Thyroid gland (tissue), 4 donors: ENCODE measurements around the gene XCL1.
"Not testable (repeated sequence)": the region's sequence is repeated elsewhere in the genome, so short reads cannot be mapped to it uniquely, and the experiment has no call there.

Experiments used
- POLR2A ChIP-seq, 2 donors: fragments of 450-650 bp; IDR thresholded peaks; one replicate each; pipeline ENCODE4 v1.6.1; 2017; ENCODE audit warnings: antibody characterized with exemption in 2 of 2, mild to moderate bottlenecking in 2 of 2, moderate library complexity in 1 of 2
- TF ChIP-seq, protein P1 (sequence below), 6 experiments: fragments of 200-600 bp in 3 of 6; fragments of 450-650 bp in 3 of 6; sonication (generic) in 3 of 6; IDR thresholded peaks; one replicate each; pipeline ENCODE4 v1.5.1; 2016 to 2019; ENCODE audit warnings: antibody characterized with exemption in 6 of 6, mild to moderate bottlenecking in 2 of 6, inconsistent platforms in 1 of 6, moderate library complexity in 1 of 6

DNA sequence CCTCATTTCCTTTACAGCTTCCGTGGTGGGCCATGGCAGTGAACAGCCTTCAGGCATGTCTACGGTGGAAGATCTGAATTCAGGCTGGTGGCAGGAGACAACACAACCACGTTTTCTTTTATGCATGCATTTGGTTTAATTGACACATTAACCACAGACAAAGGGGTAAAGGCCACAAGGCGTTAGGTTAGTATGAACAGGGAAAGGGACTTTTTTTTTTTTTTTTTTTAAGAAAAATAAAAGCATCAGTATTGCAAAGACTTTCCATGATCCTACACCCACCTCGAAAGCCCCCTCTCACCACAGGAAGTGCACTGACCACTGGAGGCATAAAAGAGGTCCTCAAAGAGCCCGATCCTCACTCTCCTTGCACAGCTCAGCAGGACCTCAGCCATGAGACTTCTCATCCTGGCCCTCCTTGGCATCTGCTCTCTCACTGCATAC, at the start of gene XCL1:
- TF ChIP-seq, protein P1, sequence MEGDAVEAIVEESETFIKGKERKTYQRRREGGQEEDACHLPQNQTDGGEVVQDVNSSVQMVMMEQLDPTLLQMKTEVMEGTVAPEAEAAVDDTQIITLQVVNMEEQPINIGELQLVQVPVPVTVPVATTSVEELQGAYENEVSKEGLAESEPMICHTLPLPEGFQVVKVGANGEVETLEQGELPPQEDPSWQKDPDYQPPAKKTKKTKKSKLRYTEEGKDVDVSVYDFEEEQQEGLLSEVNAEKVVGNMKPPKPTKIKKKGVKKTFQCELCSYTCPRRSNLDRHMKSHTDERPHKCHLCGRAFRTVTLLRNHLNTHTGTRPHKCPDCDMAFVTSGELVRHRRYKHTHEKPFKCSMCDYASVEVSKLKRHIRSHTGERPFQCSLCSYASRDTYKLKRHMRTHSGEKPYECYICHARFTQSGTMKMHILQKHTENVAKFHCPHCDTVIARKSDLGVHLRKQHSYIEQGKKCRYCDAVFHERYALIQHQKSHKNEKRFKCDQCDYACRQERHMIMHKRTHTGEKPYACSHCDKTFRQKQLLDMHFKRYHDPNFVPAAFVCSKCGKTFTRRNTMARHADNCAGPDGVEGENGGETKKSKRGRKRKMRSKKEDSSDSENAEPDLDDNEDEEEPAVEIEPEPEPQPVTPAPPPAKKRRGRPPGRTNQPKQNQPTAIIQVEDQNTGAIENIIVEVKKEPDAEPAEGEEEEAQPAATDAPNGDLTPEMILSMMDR (IDR thresholded peaks at IDR 0.05), result not testable (repeated sequence)
- TF ChIP-seq POLR2A (IDR thresholded peaks at IDR 0.05), result not testable (repeated sequence)
